RCC 7860 (cell line): ENCODE measurements around the gene TPPP2.

Source experiments
- DNase-seq: peaks from one replicate; pipeline ENCODE4 v3.0.0-alpha.2; 2015; ENCODE audit warnings: low spot score
- FAIRE-seq: peaks from 2 replicates; lab custom pipeline; 2012; peaks lifted over from hg19 to GRCh38; lab: Jason Lieb, UNC

TPPP2 gene

DNA sequence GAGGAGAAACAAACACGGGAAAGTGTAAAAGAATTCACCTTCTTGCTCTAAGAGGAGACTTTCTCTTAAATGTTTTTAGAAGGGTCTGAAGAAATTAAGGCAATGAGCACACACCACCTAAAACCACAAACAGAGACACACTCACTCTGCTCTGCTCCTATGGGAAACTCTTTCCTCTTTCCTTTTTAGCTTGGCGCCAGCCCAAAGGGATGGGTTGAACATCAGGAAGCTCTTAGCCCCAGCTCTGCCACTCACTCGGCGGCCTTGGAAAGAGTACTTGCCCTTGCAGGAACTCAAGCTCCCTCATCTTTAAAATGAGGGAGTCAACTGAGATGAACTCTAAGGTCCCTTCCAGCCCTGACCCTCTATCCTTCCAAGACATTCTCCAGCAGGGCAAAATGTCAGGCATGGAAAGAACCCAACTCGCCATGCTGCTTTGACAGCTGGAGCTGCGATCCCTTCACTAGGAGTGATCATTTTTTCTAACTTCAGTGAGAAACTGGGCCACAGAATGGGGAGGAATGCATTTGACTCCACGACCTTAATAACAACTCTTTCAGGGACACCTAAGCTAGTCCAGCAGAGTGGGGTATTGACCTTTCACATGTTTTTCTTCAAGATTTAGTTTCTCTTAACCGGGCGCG, 26.6 kb downstream of the TPPP2 start:
- no peak for FAIRE-seq
- no peak for DNase-seq

DNA sequence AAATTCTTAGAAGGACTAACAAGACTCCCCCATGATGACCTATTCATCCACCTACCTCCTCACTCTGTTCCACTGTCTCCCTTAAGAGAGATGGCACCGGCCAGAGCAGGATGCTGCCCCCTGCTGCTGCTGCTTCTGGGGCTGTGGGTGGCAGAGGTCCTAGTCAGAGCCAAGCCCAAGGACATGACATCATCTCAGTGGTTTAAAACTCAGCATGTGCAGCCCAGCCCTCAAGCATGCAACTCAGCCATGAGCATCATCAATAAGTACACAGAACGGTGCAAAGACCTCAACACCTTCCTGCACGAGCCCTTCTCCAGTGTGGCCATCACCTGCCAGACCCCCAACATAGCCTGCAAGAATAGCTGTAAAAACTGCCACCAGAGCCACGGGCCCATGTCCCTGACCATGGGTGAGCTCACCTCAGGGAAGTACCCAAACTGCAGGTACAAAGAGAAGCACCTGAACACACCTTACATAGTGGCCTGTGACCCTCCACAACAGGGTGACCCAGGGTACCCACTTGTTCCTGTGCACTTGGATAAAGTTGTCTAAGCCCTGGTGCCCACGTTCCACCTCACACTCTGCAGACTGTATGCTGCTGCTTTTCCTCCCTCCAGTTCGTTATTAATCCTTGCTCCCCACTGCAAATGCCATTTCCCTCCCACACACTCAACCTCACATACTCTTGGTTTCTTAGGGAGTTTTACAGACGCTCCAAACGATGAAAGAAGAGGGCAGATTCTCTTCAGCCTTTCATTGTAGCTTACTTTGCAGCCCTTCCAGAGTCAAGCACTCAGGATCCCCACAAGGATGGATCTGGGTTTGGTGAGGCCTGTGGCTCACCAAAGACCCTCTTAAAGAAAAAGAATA, 28.0 kb downstream of the TPPP2 start, which contains the start of gene RNASE8:
Gene RNASE8 (plus strand): TSS at position 20 of the 873 bp plus-strand sequence. CDS start 71 bp downstream, at position 91.
- FAIRE-seq: no peak
- DNase-seq: peak; percentile 24

DNA sequence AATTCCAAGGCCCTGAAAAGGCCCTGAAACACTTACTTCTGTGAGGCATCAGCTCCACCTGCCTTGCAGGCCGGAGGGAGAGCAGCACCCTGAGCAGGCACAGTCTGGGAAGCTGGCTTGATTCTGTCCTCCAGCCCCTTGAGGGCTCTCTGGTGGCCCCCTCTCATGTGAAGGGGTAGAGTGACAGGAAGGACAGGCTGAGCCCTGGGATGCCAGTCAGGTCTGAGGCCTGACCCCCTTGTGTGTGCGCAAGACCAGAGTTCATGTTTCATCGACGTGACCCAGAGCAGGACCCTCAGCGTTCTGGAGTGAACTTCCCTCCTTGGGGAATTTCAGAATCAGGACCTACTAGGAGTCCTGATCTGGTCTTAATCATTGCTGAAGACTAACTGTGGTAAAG, 28.9 kb downstream of the TPPP2 start:
- DNase-seq (no peak), FAIRE-seq (no peak)

DNA sequence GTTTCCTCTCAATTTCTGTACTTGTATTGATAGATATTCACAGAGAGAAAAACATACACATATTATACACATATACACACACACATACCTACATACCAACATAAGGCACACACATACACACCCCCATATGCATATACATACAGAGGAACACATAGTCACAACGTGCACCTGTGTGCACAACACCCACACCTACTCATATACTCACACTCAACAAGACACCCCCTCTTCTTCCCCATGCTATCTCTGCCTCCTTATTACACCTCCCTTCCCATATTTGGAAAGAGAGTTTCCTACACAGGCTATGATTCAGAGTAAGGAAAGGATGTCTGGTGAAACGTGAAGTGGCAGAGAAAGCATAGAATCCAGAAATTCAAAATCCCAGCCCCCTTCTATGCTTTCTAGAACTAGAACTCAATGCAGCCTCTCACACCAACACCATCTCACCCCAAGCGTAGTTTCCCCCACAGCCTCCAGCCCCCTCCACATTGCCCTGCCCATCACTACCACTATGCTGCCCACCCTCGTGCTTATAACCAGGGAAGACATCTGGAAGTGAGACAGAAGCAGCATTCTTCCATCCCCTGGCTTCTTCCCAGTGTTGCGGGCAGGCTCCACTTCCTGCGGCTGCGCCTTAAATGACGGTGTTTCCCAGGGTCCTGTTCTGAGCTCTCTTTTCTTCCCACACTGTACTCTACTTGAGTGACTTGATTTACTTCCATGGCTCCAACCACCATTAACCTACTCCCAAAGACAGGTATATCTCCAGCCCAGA, 30.0 kb downstream of the TPPP2 start:
- FAIRE-seq (no peak), DNase-seq (no peak)

DNA sequence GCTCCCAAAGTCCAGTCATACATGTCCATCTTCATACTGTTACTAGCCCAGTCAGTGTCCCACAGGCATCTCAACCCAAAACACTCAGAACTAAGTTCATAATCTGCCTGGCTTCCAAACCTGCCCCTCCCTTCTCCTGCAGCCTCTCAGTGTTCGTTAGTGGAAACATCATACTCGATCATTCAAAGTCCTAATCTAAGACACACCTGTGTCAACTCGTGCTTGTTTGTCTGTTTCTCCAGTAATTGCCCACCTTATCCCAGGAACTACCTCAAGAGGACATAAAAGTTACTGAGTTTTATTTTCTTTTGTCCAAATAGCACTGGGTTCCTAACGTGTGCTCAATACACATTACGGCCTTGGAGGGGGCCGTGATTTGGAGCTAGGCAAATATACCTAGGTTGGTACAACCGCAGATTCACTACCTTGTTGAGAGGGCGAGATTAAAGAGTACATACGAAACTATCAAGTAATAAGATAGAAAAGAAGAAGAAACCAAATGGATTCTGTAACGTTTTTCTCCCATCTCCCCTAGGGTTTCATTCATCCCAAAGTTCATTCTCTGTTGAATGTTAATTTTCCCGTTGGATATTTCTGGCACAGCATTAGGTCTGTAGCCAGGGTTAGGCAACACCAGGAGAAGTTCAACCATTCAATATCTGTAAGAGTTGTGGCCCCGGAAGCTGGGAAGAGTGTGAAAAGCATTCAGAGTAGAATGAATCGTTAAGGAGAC, 30.8 kb downstream of the TPPP2 start:
- FAIRE-seq: no peak
- no peak for DNase-seq

DNA sequence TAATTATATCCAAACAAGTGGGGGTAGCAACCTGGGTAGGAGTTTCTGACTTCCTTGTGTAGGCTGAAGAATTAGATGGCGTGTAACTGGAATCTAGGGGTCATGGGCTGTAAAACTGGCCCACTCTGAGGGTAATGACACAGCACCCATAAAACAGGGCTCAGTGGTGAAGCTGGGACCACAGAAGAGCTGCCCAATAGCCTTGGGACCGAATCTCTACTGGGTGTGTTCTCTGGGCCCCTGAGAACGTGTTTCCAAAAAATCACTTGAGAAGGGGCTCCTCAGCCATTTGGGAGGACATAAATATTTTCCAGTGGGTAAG, 31.3 kb downstream of the TPPP2 start:
- DNase-seq (no peak), FAIRE-seq (no peak)

DNA sequence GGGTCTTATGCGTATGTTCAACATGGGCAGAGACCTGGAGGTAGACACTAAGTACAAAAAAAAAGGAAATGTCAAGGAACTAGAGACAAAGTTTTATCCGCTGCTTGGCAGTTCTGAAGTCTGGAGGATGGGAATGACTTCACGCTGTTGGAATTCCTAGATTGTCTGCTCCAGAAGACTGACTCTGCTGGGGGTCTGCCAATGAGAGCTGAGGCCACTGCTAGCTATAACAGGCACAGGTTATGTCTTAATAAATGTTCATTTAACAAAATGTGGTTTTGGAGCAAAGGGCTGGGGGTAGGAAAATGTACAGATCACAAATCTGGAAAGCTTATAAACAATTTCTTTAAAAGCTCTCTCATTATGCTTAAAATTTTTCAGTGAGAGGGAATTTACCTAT, 33.5 kb downstream of the TPPP2 start:
- FAIRE-seq: peak; percentile 75
- peak; percentile 68 for DNase-seq

DNA sequence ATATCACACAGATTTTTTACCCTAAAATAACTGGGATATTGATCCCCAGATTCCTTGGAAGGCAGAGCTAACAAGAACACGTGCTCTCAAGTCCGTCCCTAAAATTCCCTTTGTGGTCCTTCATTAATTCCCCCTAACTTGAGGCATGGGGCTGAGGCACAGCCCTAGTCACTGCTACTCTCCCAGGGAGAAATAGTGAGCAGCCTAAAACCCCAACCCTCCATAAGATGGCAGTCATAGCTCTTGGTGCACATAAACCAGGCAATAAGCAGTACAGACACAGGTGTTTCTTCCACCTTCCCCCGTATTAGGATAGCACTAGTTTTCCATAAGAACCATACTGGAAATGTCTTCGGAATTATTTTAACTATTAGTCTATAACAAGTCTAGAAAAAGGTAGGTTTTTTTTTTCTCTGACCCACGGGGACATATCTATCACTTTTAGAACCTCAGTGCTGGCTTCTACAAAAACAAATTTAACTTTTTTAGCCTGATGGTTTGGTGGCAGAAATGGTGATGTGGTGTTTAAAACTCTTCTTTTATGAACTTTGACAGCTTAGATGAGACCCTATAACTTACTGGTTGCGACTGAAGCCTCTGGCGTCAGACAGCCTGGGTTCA, 37.0 kb downstream of the TPPP2 start:
- DNase-seq: no peak
- FAIRE-seq: no peak

DNA sequence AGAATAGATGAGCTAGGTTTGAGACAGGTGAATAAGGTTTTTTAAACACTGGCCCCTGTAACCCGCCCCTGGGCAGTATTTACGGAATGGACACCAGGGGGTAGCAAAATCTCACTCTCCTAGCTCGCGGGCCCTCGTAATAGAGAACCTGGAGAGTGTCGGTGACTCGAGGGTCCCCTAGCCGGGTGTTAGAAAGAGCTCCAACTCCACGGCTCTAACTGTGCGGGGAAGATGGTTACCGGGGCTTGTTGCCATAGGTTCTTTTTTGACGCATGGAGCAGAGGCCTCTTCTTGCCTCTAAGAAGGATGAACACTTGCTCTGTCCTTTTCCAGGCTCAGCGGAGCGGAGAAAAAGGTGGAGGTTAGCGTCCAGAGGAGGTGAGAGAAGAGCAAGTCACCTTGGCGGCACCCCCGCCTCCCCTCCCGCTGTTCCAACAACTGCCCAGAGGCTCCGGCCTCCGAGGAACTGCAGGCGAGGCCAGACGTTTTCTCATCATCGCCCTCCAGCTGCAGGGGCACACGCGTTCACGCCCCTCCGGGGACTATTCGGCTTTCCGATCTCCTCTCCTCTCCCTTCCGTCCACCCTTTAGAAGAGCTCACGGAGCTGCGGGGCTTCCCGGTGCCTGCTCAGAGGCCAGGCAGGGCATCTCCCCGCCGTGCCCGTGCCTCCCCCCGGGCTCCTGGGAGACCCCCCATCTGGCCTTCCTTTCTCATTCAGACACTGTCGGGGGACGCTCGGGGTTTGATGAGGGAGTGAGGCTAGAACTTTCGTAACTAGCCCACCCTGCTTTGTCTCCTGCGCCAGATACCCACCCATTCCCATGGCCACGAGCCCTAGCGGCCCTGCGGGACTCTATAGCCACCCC, 38.7 kb downstream of the TPPP2 start:
- FAIRE-seq: no peak
- no peak for DNase-seq

DNA sequence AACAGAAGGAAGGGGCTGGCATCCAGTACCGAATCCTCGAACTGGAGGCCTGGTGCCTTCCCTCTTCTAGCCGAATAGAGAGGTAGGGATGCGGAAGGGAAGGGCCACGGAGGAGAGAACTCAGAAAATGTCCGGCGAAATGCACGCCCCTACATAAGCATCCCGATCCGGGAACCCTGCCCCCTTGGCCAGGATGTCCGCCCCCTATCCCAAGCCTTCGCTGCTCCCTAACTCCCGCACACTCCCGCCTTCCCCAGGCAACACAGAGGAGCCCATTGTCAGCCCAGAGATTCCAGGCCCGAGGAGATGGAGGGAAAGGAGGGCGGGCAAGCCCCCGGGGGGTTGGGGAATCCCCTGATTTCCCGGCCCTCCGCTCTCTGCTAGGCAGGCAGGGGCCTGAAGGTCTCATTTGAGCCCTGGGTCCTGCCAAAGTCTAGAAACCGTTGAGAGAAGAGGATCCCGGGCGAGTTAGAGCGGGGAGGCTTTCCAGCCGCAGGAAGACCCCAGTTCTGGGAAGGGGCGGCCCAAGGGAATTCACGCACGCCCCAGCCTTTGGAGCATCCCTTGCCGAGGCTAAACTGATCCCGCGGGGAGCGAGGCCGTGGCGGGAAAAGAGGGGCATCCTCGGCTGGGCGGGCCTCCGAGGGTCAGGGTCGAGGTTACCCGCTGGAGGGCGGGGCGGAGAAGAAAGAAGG, 39.5 kb downstream of the TPPP2 start:
- FAIRE-seq (no peak), DNase-seq (no peak)

DNA sequence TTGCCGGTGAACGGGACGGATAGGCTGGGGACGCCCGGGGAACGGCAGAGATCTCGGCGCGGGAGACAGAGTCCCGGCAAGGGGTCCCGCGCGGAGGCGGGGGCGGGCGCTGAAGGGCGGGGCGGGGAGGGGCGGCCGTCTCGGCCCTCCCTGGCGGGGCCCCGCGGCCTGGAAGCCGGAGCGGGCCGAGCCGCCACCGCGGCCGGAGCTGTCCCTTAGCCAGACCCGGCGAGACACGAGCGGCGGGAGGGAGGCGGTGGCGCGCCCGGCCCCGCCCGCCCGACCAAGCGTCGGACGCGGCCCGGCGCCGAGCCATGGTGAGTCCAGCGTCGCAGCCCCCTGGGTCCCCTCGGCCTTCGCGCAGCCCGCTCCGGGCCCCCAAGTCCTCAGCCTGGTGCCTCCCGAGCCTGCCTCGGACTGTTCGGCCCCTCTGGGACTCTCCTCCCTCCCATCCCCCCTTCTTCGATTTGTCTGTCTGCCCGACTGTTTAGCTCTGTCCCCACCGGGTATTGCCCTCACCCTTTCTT, 40.1 kb downstream of the TPPP2 start, which contains the start of gene ARHGEF40:
Gene ARHGEF40 (plus strand): TSS at position 222 of the 527 bp plus-strand sequence. CDS start 93 bp downstream, at position 315.
- DNase-seq (no peak), FAIRE-seq (no peak)

DNA sequence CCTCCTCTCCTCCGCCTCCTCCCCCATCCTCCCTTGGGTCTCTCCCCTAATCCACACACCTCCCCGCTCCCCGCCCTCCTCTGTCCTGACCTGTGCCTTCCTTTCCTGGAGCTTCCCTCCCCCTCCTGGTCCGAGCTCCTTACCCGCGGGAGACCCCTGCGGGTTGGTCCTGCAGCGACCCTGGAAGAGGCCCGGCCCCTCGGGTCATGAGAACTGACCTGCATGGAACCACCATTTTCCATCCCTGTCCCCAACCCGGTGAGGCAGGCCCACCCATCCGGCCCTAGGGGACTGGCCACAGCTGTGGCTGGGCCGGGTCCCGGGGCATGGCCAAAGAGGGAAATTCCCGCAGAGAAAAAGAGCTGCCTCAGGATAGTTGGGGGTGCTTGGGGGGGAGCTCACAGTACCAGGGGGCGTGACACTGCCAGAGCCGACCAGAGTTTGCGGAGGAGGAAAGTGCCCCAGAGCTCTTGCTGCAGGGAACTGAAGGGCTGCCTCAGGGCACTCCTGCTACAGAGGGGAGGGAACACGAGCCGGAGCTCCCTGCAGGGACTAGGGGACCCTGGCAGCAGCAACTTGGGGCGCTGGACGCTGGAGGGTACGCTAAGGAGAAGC, 40.7 kb downstream of the TPPP2 start:
- FAIRE-seq: no peak
- peak; percentile 41 for DNase-seq

DNA sequence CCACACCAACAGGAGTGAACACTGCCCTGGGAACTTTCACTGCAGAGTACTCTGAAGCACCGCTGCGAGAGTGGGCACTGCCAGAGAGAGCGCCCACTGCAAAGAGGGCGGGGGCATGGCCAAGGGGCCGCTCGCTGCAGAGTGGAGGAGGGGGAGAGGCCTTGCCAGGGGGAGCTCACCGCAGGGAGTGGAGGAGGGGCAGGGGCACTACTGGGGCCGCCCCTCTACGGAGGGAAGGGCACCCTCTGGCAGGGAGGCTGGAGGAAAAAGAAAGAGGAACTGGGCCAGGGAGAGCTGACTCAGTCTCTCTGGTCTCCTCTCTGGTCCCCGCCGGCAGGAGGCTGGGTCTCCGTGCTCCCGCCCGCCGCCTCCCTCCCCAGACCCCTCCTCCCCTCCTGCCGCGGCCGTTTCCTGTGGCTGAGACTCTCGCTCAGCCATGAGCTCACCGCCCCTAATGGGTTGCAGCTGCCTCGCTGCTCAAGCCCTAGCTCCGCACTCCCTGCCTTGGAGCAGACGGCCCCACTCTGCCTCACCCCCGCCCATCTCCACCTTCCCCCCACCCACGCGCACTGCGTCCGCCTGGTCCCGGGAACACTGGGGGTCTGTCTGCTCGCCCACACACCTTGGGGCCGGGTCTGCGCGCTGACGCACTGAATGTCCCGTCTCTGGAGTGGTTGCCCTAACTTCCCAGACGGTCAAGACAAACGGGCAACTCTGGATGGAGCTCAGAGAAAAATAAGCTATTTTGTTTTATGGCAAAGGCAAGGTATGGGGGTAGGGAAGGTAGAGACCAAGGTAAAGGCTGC, 41.4 kb downstream of the TPPP2 start:
- peak; percentile 52 for FAIRE-seq
- peak; percentile 84 for DNase-seq

DNA sequence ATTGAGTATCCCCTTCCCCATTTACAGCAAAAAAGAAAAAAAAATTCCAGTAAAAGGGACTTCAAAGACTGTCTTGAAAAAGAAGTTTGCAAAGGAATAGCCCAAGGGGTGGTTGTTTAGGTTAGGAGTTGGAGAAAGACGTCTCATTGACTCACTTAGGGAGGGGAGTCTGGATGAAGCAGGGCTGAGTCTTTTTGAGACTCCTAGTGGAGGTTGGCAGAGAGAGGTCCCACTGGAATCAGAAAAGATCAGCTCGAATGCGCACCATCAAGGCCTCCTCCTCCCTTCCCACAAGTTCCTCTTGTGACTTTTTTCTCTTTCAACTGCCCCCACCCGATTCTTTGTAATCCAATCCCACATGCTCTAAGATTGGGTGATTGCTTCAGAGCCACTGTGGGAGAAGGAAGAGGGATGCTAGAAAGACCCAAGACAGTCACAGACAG, 42.0 kb downstream of the TPPP2 start:
- no peak for FAIRE-seq
- no peak for DNase-seq

DNA sequence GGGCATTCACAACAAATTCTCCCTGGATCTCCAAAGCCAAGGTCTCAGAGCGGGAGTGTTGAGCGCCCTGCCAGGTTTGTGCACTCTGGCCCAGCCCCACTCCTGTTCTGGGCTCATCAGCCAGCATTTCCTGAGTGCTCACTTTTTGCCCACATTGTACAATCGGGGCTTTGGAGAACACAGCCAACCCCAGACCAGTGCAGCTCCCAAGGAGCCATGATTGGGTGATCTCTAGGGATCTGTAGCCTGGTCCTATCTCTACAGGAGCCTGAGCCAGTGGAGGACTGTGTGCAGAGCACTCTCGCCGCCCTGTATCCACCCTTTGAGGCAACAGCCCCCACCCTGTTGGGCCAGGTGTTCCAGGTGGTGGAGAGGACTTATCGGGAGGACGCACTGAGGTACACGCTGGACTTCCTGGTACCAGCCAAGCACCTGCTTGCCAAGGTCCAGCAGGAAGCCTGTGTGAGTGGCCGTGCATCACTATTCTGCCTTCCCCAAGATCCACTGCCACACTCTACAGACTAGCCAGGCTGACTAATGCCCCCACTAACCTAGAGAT, 42.8 kb downstream of the TPPP2 start:
- DNase-seq (no peak), FAIRE-seq (no peak)

DNA sequence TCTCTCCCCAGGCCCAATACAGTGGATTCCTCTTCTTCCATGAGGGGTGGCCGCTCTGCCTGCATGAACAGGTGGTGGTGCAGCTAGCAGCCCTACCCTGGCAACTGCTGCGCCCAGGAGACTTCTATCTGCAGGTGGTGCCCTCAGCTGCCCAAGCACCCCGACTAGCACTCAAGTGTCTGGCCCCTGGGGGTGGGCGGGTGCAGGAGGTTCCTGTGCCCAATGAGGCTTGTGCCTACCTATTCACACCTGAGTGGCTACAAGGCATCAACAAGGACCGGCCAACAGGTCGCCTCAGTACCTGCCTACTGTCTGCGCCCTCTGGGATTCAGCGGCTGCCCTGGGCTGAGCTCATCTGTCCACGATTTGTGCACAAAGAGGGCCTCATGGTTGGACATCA, 43.9 kb downstream of the TPPP2 start:
- no peak for FAIRE-seq
- no peak for DNase-seq
